Vagina (tissue), 2 donors: ENCODE data around the gene SUPV3L1.

ENCODE experiments used
- CTCF ChIP-seq, 3 experiments: fragments of 450-650 bp in 2 of 3; fragments of 200-600 bp in 1 of 3; sonication (generic) in 1 of 3; IDR thresholded peaks; one replicate each; pipeline ENCODE4 v1.5.1; 2017 to 2019; ENCODE audit warnings: antibody characterized with exemption in 3 of 3, mild to moderate bottlenecking in 2 of 3, moderate library complexity in 2 of 3
- POLR2A ChIP-seq, 2 donors: fragments of 450-650 bp; IDR thresholded peaks; one replicate each; pipeline ENCODE4 v1.6.1; 2017; ENCODE audit warnings: antibody characterized with exemption in 2 of 2, mild to moderate bottlenecking in 2 of 2, moderate library complexity in 2 of 2
- POLR2AphosphoS5 ChIP-seq, 2 donors: sonication (generic); formaldehyde crosslinking; IDR thresholded peaks; one replicate each; pipeline ENCODE4 v1.9.0; 2017; ENCODE audit warnings: antibody characterized with exemption in 2 of 2, mild to moderate bottlenecking in 2 of 2, low read depth in 1 of 2; ENCODE audit not compliant: insufficient read depth in 1 of 2

- TF ChIP-seq POLR2A (IDR thresholded peaks at IDR 0.05) = no peak
- no peak for TF ChIP-seq CTCF (IDR thresholded peaks at IDR 0.05)
- no peak for TF ChIP-seq POLR2AphosphoS5 (IDR thresholded peaks at IDR 0.05; ENCODE audit: insufficient read depth in 1 of 2, low read depth in 1 of 2)
Observed at GRCh38 chr10:69202332-69202731, 22.3 kb downstream of the SUPV3L1 start.
